HepG2 (cell line): ENCODE results near the gene CHST4. TPM values are rescaled to one million over a fixed set of nuclear protein-coding genes. Genes with fewer than 3 reads are reported as not detected.

Source experiments
- ELF4 ChIP-seq: sonication (generic); formaldehyde crosslinking; IDR thresholded peaks from 2 replicates; pipeline ENCODE4 v1.5.0; 2020; ENCODE audit warnings: missing genetic modification reagents, mild to moderate bottlenecking, moderate library complexity, borderline replicate concordance
- FIP1L1 ChIP-seq: fragments of 200-400 bp; formaldehyde crosslinking; IDR thresholded peaks from 2 replicates; pipeline ENCODE4 v1.6.1; 2018; ENCODE audit warnings: low read depth, mild to moderate bottlenecking, low read length, moderate library complexity, borderline replicate concordance; ENCODE audit not compliant: insufficient read depth
- HOXA9 ChIP-seq: sonication (generic); formaldehyde crosslinking; IDR thresholded peaks from 2 replicates; pipeline ENCODE4 v1.8.1; 2022; ENCODE audit warnings: missing genetic modification reagents, mild to moderate bottlenecking, moderate library complexity, borderline replicate concordance
- MTF2 ChIP-seq: sonication (generic); formaldehyde crosslinking; IDR thresholded peaks from 2 replicates; pipeline ENCODE4 v1.5.0; 2020; ENCODE audit warnings: missing genetic modification reagents, borderline replicate concordance
- MXD4 ChIP-seq: IDR thresholded peaks from 2 replicates; pipeline ENCODE4 v1.6.1; 2016; ENCODE audit warnings: mild to moderate bottlenecking, missing biosample characterization, missing genetic modification reagents
- SAFB2 ChIP-seq: sonication (generic); formaldehyde crosslinking; IDR thresholded peaks from 2 replicates; pipeline ENCODE4 v1.5.1; 2020; ENCODE audit warnings: missing genetic modification reagents, low read depth, mild to moderate bottlenecking, borderline replicate concordance
- SMC3 ChIP-seq: IDR thresholded peaks from 2 replicates; pipeline ENCODE4 v1.6.1; 2011; ENCODE audit warnings: low read length, improper control_type of control experiment
- TARDBP ChIP-seq: sonication (generic); formaldehyde crosslinking; IDR thresholded peaks from 2 replicates; pipeline ENCODE4 v1.8.0; 2022; ENCODE audit warnings: mild to moderate bottlenecking, missing genetic modification reagents
- U2AF2 ChIP-seq: fragments of 200-400 bp; formaldehyde crosslinking; IDR thresholded peaks from 2 replicates; pipeline ENCODE4 v1.6.1; 2017; ENCODE audit warnings: low read depth, mild to moderate bottlenecking, low read length
- ZBTB38 ChIP-seq: sonication (generic); formaldehyde crosslinking; IDR thresholded peaks from 2 replicates; pipeline ENCODE4 v1.5.1; 2020; ENCODE audit warnings: mild to moderate bottlenecking, missing genetic modification reagents
- ZFY ChIP-seq: sonication (generic); formaldehyde crosslinking; IDR thresholded peaks from 2 replicates; pipeline ENCODE4 v1.4.0; 2020; ENCODE audit warnings: missing genetic modification reagents
- ZIK1 ChIP-seq: sonication (generic); formaldehyde crosslinking; IDR thresholded peaks from 2 replicates; pipeline ENCODE4 v1.5.0; 2020; ENCODE audit warnings: mild to moderate bottlenecking, low read depth, missing genetic modification reagents, borderline replicate concordance
- ZNF530 ChIP-seq: sonication (generic); formaldehyde crosslinking; IDR thresholded peaks from 2 replicates; pipeline ENCODE4 v1.5.0; 2020; ENCODE audit warnings: low read depth, mild to moderate bottlenecking, missing genetic modification reagents
- ZNF672 ChIP-seq: sonication (generic); formaldehyde crosslinking; IDR thresholded peaks from 2 replicates; pipeline ENCODE4 v1.8.1; 2022; ENCODE audit warnings: missing genetic modification reagents
- ZSCAN20 ChIP-seq: sonication (generic); formaldehyde crosslinking; IDR thresholded peaks from 2 replicates; pipeline ENCODE4 v1.4.0; 2020; ENCODE audit warnings: missing genetic modification reagents, mild to moderate bottlenecking, borderline replicate concordance
- polyA plus RNA-seq, 8 experiments: library from polyadenylated mRNA; depleted of rRNA in 3 of 8; stranded (reverse) in 7 of 8; unstranded in 1 of 8; fragments of >200 nt; fragmentation: Illumina TruSeq in 4 of 8; extraction: Trizol in 4 of 8; gene quantifications; 2 replicates each; pipeline versions ENCODE4 v1.2.1 to v1.2.3, GENCODE V29; 2011 to 2016; ENCODE audit warnings: low read depth in 4 of 8, missing spikeins in 1 of 8, mixed read lengths in 1 of 8; ENCODE audit not compliant: insufficient read depth in 1 of 8
- total RNA-seq, 5 experiments: library from RNA; depleted of rRNA; stranded (reverse); fragments of >200 nt; fragmentation: Illumina TruSeq; extraction: Trizol; gene quantifications; 2 replicates each; pipeline ENCODE4 v1.2.3, GENCODE V29; 2016; ENCODE audit warnings: low read depth in 1 of 5
- TF ChIP-seq, protein P1 (sequence below): IDR thresholded peaks from 2 replicates; pipeline ENCODE4 v1.6.1; 2016; ENCODE audit warnings: low read depth, missing genetic modification reagents, missing compliant biosample characterization
- TF ChIP-seq, protein P2 (sequence below): conservative IDR thresholded peaks from 2 replicates; pipeline ENCODE4 v1.6.1; 2018; ENCODE audit warnings: missing genetic modification reagents
- TF ChIP-seq, protein P3 (sequence below): sonication (generic); formaldehyde crosslinking; conservative IDR thresholded peaks from 2 replicates; pipeline ENCODE4 v1.4.0; 2020; ENCODE audit warnings: missing genetic modification reagents
- TF ChIP-seq, protein P4 (sequence below): sonication (generic); formaldehyde crosslinking; IDR thresholded peaks from 2 replicates; pipeline ENCODE4 v1.4.0; 2020; ENCODE audit warnings: low read depth, mild to moderate bottlenecking, missing genetic modification reagents

CHST4 gene
- total and polyA plus RNA-seq, 2 of the 13 experiments (the other 11 are each of a cell fraction or from before 2014, with no cell fraction given), result not detected

DNA sequence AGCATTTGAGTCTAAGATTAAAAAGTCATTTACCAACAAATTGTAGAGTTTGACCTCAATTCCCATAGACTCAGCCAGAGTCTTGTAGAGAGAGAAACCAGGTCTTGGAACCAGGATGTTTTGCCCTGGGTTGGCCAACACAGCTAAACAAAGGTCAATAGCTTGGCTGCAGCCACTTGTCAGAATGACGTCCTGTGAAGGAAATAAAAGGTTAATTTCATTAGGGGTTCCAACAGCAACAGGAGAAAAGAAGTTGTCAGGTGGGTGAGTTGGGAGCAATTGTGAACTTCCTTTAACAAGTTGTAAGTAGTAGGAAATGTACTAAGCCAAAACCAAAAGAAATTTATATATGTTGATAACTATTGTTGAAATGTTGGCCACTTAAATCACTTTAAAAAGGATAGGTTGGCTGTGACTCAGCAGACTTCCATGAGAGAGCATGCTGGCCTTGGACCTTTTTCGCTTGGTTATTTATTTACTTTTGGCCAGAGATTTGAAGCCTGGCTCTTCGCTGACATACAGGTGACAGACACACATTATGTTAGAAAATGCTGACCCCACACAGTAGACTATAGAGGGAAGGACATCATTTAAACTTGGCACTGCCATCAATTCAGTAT, 46.4 kb downstream of the CHST4 start (continued):
- TF ChIP-seq, protein P1, sequence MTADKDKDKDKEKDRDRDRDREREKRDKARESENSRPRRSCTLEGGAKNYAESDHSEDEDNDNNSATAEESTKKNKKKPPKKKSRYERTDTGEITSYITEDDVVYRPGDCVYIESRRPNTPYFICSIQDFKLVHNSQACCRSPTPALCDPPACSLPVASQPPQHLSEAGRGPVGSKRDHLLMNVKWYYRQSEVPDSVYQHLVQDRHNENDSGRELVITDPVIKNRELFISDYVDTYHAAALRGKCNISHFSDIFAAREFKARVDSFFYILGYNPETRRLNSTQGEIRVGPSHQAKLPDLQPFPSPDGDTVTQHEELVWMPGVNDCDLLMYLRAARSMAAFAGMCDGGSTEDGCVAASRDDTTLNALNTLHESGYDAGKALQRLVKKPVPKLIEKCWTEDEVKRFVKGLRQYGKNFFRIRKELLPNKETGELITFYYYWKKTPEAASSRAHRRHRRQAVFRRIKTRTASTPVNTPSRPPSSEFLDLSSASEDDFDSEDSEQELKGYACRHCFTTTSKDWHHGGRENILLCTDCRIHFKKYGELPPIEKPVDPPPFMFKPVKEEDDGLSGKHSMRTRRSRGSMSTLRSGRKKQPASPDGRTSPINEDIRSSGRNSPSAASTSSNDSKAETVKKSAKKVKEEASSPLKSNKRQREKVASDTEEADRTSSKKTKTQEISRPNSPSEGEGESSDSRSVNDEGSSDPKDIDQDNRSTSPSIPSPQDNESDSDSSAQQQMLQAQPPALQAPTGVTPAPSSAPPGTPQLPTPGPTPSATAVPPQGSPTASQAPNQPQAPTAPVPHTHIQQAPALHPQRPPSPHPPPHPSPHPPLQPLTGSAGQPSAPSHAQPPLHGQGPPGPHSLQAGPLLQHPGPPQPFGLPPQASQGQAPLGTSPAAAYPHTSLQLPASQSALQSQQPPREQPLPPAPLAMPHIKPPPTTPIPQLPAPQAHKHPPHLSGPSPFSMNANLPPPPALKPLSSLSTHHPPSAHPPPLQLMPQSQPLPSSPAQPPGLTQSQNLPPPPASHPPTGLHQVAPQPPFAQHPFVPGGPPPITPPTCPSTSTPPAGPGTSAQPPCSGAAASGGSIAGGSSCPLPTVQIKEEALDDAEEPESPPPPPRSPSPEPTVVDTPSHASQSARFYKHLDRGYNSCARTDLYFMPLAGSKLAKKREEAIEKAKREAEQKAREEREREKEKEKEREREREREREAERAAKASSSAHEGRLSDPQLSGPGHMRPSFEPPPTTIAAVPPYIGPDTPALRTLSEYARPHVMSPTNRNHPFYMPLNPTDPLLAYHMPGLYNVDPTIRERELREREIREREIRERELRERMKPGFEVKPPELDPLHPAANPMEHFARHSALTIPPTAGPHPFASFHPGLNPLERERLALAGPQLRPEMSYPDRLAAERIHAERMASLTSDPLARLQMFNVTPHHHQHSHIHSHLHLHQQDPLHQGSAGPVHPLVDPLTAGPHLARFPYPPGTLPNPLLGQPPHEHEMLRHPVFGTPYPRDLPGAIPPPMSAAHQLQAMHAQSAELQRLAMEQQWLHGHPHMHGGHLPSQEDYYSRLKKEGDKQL (CRISPR knock-in tag), result no peak
- TF ChIP-seq SAFB2 (CRISPR knock-in tag) (no peak), ZNF530 (no peak), HOXA9 (CRISPR knock-in tag) (no peak), ZIK1 (CRISPR knock-in tag) (no peak), ZSCAN20 (CRISPR knock-in tag) (peak; percentile 90), ZFY (CRISPR knock-in tag) (peak; percentile 39; the same call in 1 of the 2 replicates), ZBTB38 (CRISPR knock-in tag) (no peak), ZNF672 (CRISPR knock-in tag) (no peak), ELF4 (CRISPR knock-in tag) (0 out of 2 replicates have a peak, but pooled peaks have one; percentile 35), MXD4 (CRISPR knock-in tag) (peak; percentile 81), SMC3 (no peak), MTF2 (CRISPR knock-in tag) (no peak), FIP1L1 (no peak), U2AF2 (no peak), TARDBP (CRISPR knock-in tag) (peak; percentile 73; the same call in 1 of the 2 replicates)
- TF ChIP-seq, protein P2, sequence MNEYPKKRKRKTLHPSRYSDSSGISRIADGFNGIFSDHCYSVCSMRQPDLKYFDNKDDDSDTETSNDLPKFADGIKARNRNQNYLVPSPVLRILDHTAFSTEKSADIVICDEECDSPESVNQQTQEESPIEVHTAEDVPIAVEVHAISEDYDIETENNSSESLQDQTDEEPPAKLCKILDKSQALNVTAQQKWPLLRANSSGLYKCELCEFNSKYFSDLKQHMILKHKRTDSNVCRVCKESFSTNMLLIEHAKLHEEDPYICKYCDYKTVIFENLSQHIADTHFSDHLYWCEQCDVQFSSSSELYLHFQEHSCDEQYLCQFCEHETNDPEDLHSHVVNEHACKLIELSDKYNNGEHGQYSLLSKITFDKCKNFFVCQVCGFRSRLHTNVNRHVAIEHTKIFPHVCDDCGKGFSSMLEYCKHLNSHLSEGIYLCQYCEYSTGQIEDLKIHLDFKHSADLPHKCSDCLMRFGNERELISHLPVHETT (CRISPR knock-in tag), result no peak
- TF ChIP-seq, protein P3, sequence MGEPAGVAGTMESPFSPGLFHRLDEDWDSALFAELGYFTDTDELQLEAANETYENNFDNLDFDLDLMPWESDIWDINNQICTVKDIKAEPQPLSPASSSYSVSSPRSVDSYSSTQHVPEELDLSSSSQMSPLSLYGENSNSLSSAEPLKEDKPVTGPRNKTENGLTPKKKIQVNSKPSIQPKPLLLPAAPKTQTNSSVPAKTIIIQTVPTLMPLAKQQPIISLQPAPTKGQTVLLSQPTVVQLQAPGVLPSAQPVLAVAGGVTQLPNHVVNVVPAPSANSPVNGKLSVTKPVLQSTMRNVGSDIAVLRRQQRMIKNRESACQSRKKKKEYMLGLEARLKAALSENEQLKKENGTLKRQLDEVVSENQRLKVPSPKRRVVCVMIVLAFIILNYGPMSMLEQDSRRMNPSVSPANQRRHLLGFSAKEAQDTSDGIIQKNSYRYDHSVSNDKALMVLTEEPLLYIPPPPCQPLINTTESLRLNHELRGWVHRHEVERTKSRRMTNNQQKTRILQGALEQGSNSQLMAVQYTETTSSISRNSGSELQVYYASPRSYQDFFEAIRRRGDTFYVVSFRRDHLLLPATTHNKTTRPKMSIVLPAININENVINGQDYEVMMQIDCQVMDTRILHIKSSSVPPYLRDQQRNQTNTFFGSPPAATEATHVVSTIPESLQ, result no peak
- TF ChIP-seq, protein P4, sequence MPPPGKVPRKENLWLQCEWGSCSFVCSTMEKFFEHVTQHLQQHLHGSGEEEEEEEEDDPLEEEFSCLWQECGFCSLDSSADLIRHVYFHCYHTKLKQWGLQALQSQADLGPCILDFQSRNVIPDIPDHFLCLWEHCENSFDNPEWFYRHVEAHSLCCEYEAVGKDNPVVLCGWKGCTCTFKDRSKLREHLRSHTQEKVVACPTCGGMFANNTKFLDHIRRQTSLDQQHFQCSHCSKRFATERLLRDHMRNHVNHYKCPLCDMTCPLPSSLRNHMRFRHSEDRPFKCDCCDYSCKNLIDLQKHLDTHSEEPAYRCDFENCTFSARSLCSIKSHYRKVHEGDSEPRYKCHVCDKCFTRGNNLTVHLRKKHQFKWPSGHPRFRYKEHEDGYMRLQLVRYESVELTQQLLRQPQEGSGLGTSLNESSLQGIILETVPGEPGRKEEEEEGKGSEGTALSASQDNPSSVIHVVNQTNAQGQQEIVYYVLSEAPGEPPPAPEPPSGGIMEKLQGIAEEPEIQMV (CRISPR knock-in tag), result no peak
